ENCODE results near the gene ADAM19.

- no peak for TF ChIP-seq CTCF (IDR thresholded peaks at IDR 0.05)
- TF ChIP-seq POLR2A (IDR thresholded peaks at IDR 0.05), result no peak
Observed at GRCh38 chr5:157568720-157569119, 6.9 kb downstream of the ADAM19 start.

All from body of pancreas (tissue), 4 donors.